Ectodermal cell (in vitro differentiated cells): Measurements from ENCODE around the gene ARF1.

Experiments
- H3K27ac ChIP-seq: 2 replicates; pipeline ENCODE4 v1.7.0; 2013; ENCODE audit warnings: mild to moderate bottlenecking, low read depth, low read length; ENCODE audit not compliant: insufficient read depth, poor library complexity, severe bottlenecking
- H3K27me3 ChIP-seq: 2 replicates; pipeline ENCODE4 v1.7.0; 2013; ENCODE audit warnings: mild to moderate bottlenecking, low read length; ENCODE audit not compliant: insufficient read depth, control insufficient read depth, poor library complexity, severe bottlenecking
- H3K36me3 ChIP-seq: one replicate; pipeline ENCODE4 v1.7.0; 2013; ENCODE audit warnings: low read length; ENCODE audit not compliant: control insufficient read depth, insufficient read depth
- H3K4me1 ChIP-seq: one replicate; pipeline ENCODE4 v1.7.0; 2013; ENCODE audit warnings: low read length; ENCODE audit not compliant: control insufficient read depth, insufficient read depth
- H3K4me3 ChIP-seq: 2 replicates; pipeline ENCODE4 v1.7.0; 2013; ENCODE audit warnings: low read depth, low read length, control low read depth; ENCODE audit not compliant: insufficient read depth
- H3K9me3 ChIP-seq: 2 replicates; pipeline ENCODE4 v1.7.0; 2013; ENCODE audit warnings: mild to moderate bottlenecking, low read length, moderate library complexity; ENCODE audit not compliant: control insufficient read depth
- WGBS, 2 experiments: methylation state at CpG; one replicate each; pipeline ENCODE4 v1.1.7; 2013; ENCODE audit warnings: missing lambda C conversion rate in 2 of 2; 5-methylcytosine and 5-hydroxymethylcytosine counted together

Gene ARF1

DNA sequence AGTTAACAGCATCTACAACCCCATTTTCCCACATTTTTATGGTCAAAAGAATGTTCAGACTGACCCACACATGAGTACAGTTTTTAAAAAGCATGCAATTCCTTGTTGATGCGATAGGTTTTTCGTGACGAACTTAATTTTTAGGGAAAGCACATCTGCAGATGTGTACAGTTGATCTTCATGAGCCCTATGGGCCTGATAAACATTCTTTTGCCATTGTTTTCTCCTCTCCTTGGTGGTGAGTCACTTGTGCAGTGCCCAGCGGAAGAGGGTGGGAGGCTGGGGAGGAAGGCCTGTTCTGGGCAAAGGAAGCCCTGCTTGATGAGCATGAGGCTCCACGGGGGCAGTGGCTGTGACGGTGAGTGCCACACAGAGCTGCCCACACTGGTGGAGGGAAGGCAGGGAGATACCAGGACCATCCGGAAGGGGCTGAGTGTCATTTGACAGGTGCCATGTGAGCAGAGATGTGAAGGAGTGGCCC is 5.3 kb downstream of the ARF1 start:
- H3K27me3 ChIP-seq, result no peaks in the 10 kb centered on the region
- WGBS, 2 experiments, result 94 to 95% methylated on average over 7 of the region's 7 CpGs
- H3K4me1 ChIP-seq, result peaks cover 24% of the 10 kb centered on the region
- H3K4me3 ChIP-seq, result no peak overlapping the region
- H3K36me3 ChIP-seq, result no peaks in the 10 kb centered on the region
- no peaks in the 10 kb centered on the region for H3K9me3 ChIP-seq
- H3K27ac ChIP-seq, result no peak overlapping the region

GRCh38 chr1:228088586-228089498 is 6.3 kb downstream of the ARF1 start:
- H3K36me3 ChIP-seq, result no peaks in the 10 kb centered on the region
- no peaks in the 10 kb centered on the region for H3K9me3 ChIP-seq
- 93 to 95% methylated on average over 21 of the region's 21 CpGs for WGBS, 2 experiments
- no peak overlapping the region for H3K4me3 ChIP-seq
- H3K27ac ChIP-seq, result no peak overlapping the region
- no peaks in the 10 kb centered on the region for H3K27me3 ChIP-seq
- peaks cover 24% of the 10 kb centered on the region for H3K4me1 ChIP-seq

- Histone ChIP-seq H3K4me3 (no peak overlapping the region), H3K27me3 (no peaks in the 10 kb centered on the region), H3K9me3 (no peaks in the 10 kb centered on the region), H3K36me3 (no peaks in the 10 kb centered on the region), H3K4me1 (peaks cover 16% of the 10 kb centered on the region), H3K27ac (no peak overlapping the region)
- WGBS, 2 experiments, result 96% methylated on average over 12 of the region's 12 CpGs
Measured at GRCh38 chr1:228089519-228090380, 7.2 kb downstream of the ARF1 start.

GRCh38 chr1:228090613-228091081 is 8.1 kb downstream of the ARF1 start:
- H3K27me3 ChIP-seq, result no peaks in the 10 kb centered on the region
- H3K27ac ChIP-seq, result no peak overlapping the region
- peaks cover 7% of the 10 kb centered on the region for H3K4me1 ChIP-seq
- 86 to 96% methylated on average over 1 to 2 of the region's 2 CpGs for WGBS, 2 experiments
- H3K9me3 ChIP-seq, result no peaks in the 10 kb centered on the region
- no peak overlapping the region for H3K4me3 ChIP-seq
- no peaks in the 10 kb centered on the region for H3K36me3 ChIP-seq

- Histone ChIP-seq H3K27ac (no peak overlapping the region), H3K9me3 (no peaks in the 10 kb centered on the region), H3K4me1 (peaks cover 4% of the 10 kb centered on the region), H3K27me3 (no peaks in the 10 kb centered on the region), H3K4me3 (no peak overlapping the region), H3K36me3 (no peaks in the 10 kb centered on the region)
- 91 to 98% methylated on average over 4 of the region's 4 CpGs for WGBS, 2 experiments
Measured at GRCh38 chr1:228091084-228091483, 8.6 kb downstream of the ARF1 start.

GRCh38 chr1:228092342-228093049 is 10.0 kb downstream of the ARF1 start:
- no peaks in the 10 kb centered on the region for H3K27me3 ChIP-seq
- H3K9me3 ChIP-seq, result no peaks in the 10 kb centered on the region
- H3K27ac ChIP-seq, result no peak overlapping the region
- H3K4me1 ChIP-seq, result no peaks in the 10 kb centered on the region
- no peak overlapping the region for H3K4me3 ChIP-seq
- peaks cover 6% of the 10 kb centered on the region for H3K36me3 ChIP-seq
- 95 to 96% methylated on average over 11 of the region's 11 CpGs for WGBS, 2 experiments

GRCh38 chr1:228093050-228093906 is 10.8 kb downstream of the ARF1 start:
- 94% methylated on average over 20 of the region's 20 CpGs for WGBS, 2 experiments

GRCh38 chr1:228094432-228095016 is 12.0 kb downstream of the ARF1 start:
- no peaks in the 10 kb centered on the region for H3K27me3 ChIP-seq
- no peak overlapping the region for H3K27ac ChIP-seq
- H3K4me3 ChIP-seq, result no peak overlapping the region
- H3K36me3 ChIP-seq, result peaks cover 24% of the 10 kb centered on the region
- H3K4me1 ChIP-seq, result no peaks in the 10 kb centered on the region
- 87 to 90% methylated on average over 13 of the region's 13 CpGs for WGBS, 2 experiments
- H3K9me3 ChIP-seq, result no peaks in the 10 kb centered on the region

More at GRCh38 chr1:228093050-228093906, 10.8 kb downstream of the ARF1 start:
- H3K4me1 ChIP-seq, result no peaks in the 10 kb centered on the region
- H3K4me3 ChIP-seq, result no peak overlapping the region
- no peaks in the 10 kb centered on the region for H3K9me3 ChIP-seq
- H3K27ac ChIP-seq, result no peak overlapping the region
- peaks cover 14% of the 10 kb centered on the region for H3K36me3 ChIP-seq
- H3K27me3 ChIP-seq, result no peaks in the 10 kb centered on the region

GRCh38 chr1:228095161-228095560 is 12.7 kb downstream of the ARF1 start:
- Histone ChIP-seq H3K36me3 (peaks cover 29% of the 10 kb centered on the region), H3K9me3 (no peaks in the 10 kb centered on the region), H3K4me1 (no peaks in the 10 kb centered on the region), H3K4me3 (no peak overlapping the region), H3K27me3 (no peaks in the 10 kb centered on the region), H3K27ac (no peak overlapping the region)
- 94 to 100% methylated on average over 4 of the region's 4 CpGs for WGBS, 2 experiments
